HG03571 (cell line): ENCODE measurements around the gene UGT1A6.

Experiments used
- ATAC-seq: cut with Tn5 transposase; IDR thresholded peaks from one replicate; pipeline ENCODE4 v1.9.1; 2021; ENCODE audit not compliant: unreplicated experiment

UGT1A6 gene

DNA sequence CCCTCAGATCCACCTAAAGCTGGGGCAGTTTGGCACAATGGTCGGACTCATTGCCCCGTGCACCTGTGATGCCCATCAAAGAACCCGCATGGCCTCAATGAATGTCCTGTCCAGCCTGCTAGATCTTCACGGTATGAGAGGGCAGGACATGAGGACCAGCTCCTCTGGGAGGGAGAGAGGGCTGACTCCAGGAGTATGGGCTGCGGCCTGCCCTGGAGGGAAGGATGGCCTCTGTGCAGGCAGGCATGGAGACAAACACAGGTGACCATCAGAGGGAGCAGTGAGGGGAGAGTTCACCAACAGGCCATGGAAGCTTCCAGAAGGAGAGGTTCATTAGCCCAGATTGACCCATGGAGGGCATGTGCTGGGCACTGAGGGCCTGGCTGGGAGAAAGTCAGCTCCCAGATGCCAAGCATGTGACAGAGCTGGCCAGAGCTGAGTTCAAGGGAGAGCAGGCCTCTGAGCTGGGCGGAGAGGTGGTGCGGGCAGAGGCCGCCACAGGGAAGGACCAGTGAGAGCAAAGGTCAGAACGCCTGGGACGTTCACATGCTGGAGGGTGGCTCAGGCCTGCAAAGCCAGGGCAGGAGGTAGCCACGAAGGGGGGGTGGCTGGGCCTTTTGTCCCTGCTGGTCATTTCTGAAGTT lies 125.4 kb downstream of the UGT1A6 start:
- no peak for ATAC-seq

DNA sequence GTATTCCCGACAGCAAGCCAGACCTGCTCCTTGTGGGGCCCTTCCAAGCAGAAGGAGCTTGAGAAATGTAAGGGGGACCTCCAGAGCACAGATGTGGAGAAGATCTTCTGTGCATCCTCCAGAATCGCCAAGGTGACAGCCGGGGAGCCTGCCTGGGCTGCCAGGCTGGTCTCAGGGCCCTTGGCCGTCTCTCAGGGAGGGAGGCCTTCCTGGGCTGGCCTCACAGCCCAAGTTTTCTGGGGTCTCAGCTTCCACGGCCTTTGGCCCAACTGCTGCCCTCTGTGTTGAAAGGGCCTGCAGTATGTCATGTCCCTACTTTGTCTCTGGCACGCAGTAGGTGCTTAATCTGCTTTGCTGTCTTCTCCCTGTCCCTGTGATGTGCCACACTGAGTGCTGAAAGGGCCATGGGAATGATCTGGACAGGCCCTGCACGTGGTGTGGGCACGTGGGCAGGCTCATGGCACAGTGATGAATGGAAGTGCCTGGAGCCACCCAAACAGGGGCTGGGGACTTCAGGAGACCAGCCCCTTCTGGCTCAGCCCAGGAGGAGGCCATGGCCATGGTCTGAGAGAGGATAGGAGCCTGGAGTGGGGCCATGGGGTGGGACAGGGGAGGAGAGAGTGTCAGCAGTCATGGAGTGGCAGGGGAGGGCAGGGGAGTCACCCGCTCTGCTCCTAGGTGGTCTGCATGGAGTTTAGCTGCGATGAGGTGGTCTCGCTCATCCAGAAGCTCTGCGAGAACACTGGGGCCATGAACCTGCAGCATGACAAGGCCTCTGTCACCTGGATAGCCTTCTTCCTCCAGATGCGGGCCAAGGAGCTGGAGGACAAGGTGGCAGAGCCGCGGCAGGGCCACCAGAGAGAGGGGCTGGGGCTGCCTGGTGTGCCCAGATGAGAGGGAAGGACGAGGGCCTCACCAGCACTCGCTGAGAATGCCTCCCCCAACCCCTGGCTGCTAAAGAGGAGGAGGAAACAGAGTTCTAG lies 126.2 kb downstream of the UGT1A6 start:
- ATAC-seq, result no peak

GRCh38 chr2:233819884-233820773 lies 127.4 kb downstream of the UGT1A6 start:
- no peak for ATAC-seq

GRCh38 chr2:233820774-233821105 lies 128.1 kb downstream of the UGT1A6 start:
- no peak for ATAC-seq

GRCh38 chr2:233821196-233821595 lies 128.5 kb downstream of the UGT1A6 start:
- ATAC-seq, result no peak

GRCh38 chr2:233821709-233822100 lies 129.0 kb downstream of the UGT1A6 start:
- ATAC-seq, result no peak

DNA sequence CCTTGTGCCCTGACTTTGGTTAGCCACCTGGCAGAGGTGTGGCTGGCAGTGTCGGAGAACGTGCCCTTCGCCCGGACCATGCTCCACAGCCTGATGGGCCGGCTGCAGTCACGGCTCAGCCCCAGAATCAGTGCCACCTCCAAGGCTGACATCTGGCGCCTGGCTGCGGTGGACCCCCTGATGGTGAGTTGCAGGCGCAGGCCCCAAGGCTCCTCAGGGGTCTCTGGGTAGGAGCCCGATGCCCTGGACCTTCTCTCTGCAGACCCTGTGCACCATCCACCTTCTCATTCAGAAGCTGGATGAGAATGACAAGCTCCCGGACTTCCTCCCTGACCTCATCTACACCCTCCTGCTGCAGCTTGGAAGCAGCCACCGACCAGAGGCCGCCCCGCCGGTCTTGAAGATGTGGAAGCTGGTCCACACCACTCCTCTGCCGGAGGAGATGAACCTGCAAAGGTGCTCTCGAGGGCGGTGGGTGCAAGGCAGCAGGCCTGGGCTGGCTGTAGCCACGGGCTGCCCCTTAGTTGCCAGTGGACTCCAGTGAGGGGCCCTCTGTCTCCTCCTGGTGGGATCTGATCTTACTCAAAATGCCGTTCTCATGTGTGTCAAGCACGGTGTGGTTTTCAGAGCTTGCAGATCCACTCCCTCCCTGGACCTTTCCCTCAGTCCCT lies 129.5 kb downstream of the UGT1A6 start:
- ATAC-seq, result no peak
